Fibroblast of peridontal ligament (primary cell): ENCODE measurements around the gene KRT23.

Source experiments
- DNase-seq: peaks from one replicate; pipeline ENCODE4 v3.0.0-alpha.2; 2010; ENCODE audit errors: extremely low read depth

Gene KRT23

GRCh38 chr17:40937384-40937819 lies at the start of gene KRT23:
Gene KRT23, minus strand, starts transcription at chr17:40937646. Its CDS starts 1,043 bp downstream, at chr17:40936603.
- no peak for DNase-seq

- no peak for DNase-seq
These were observed 49.5 kb upstream of the KRT23 start for GRCh38 chr17:40986920-40987319.

- no peak for DNase-seq
These were observed 46.8 kb upstream of the KRT23 start, which contains the start of gene KRT40 for GRCh38 chr17:40984226-40984625. Gene KRT40, minus strand, starts transcription at chr17:40984326. Its CDS starts 53 bp downstream, at chr17:40984273.

- no peak for DNase-seq
These were observed 43.7 kb upstream of the KRT23 start for GRCh38 chr17:40981115-40981514.

GRCh38 chr17:40980596-40980995 lies 43.1 kb upstream of the KRT23 start:
- no peak for DNase-seq

GRCh38 chr17:40980117-40980516 lies 42.7 kb upstream of the KRT23 start:
- DNase-seq: no peak

- no peak for DNase-seq
These were observed 41.2 kb upstream of the KRT23 start for GRCh38 chr17:40978575-40979151.

GRCh38 chr17:40975516-40975915 lies 38.1 kb upstream of the KRT23 start:
- DNase-seq: no peak

- no peak for DNase-seq
These were observed 36.9 kb upstream of the KRT23 start for GRCh38 chr17:40974366-40974765.

GRCh38 chr17:40967582-40967981 lies 30.1 kb upstream of the KRT23 start:
- DNase-seq: no peak

GRCh38 chr17:40966848-40967247 lies 29.4 kb upstream of the KRT23 start, which contains the start of gene KRT39:
Gene KRT39, minus strand, starts transcription at chr17:40966948. Its CDS starts 92 bp downstream, at chr17:40966856.
- DNase-seq: no peak

- DNase-seq: no peak
These were observed 26.4 kb upstream of the KRT23 start for GRCh38 chr17:40963838-40964237.

GRCh38 chr17:40962059-40962561 lies 24.7 kb upstream of the KRT23 start:
- DNase-seq: no peak

GRCh38 chr17:40961591-40961990 lies 24.1 kb upstream of the KRT23 start:
- DNase-seq: no peak

GRCh38 chr17:40960144-40960543 lies 22.7 kb upstream of the KRT23 start:
- DNase-seq: no peak

- DNase-seq: no peak
These were observed 20.9 kb upstream of the KRT23 start for GRCh38 chr17:40958086-40958953.

- DNase-seq: peak; percentile 98
These were observed 19.2 kb upstream of the KRT23 start for GRCh38 chr17:40956401-40957254.

- DNase-seq: peak; percentile 94
These were observed 16.4 kb upstream of the KRT23 start for GRCh38 chr17:40953881-40954280.

- DNase-seq: peak; percentile 95
These were observed 15.2 kb upstream of the KRT23 start for GRCh38 chr17:40952661-40953060.

GRCh38 chr17:40952154-40952553 lies 14.7 kb upstream of the KRT23 start:
- no peak for DNase-seq

- DNase-seq: no peak
These were observed 13.7 kb upstream of the KRT23 start for GRCh38 chr17:40951011-40951622.
